Tibial artery (tissue), 4 donors: ENCODE results near the gene POLE3.
"Not testable (repeated sequence)": the region's sequence is repeated elsewhere in the genome, so short reads cannot be mapped to it uniquely, and the experiment has no call there.

Source experiments
- DNase-seq, 2 donors: peaks; one replicate each; pipeline ENCODE4 v3.0.0-alpha.2; 2019
- H3K27ac ChIP-seq, 2 donors: fragments of 200-600 bp; sonication (generic) in 1 of 2; 1 replicate in 1 of 2; 2 replicates in 1 of 2; pipeline ENCODE4 v1.5.1; 2018 to 2019; ENCODE audit warnings: mild to moderate bottlenecking in 1 of 2
- H3K27me3 ChIP-seq, 2 donors: fragments of 200-600 bp; sonication (generic) in 1 of 2; one replicate each; pipeline versions ENCODE4 v1.5.1 to v1.6.0; 2016 to 2019
- H3K36me3 ChIP-seq, 3 donors: fragments of 200-600 bp; sonication (generic) in 2 of 3; one replicate each; pipeline ENCODE4 v1.5.1; 2016 to 2019; ENCODE audit warnings: mild to moderate bottlenecking in 2 of 3
- H3K4me1 ChIP-seq, 4 donors: fragments of 200-600 bp; sonication (generic) in 2 of 4; 1 replicate in 3 of 4; 2 replicates in 1 of 4; pipeline ENCODE4 v1.5.1; 2016 to 2019
- H3K4me3 ChIP-seq, 2 donors: fragments of 200-600 bp; sonication (generic) in 1 of 2; 1 replicate in 1 of 2; 2 replicates in 1 of 2; pipeline ENCODE4 v1.5.1; 2018 to 2019; ENCODE audit warnings: mild to moderate bottlenecking in 2 of 2
- H3K9me3 ChIP-seq, 3 donors: fragments of 200-600 bp; sonication (generic) in 1 of 3; one replicate each; pipeline ENCODE4 v1.5.1; 2016 to 2019
- CTCF ChIP-seq, 2 experiments: fragments of 200-600 bp in 1 of 2; fragments of 450-650 bp in 1 of 2; IDR thresholded peaks; one replicate each; pipeline ENCODE4 v1.5.1; 2017 to 2019; ENCODE audit warnings: antibody characterized with exemption in 2 of 2, mild to moderate bottlenecking in 1 of 2, moderate library complexity in 1 of 2
- intact Hi-C: fragments of 100-400 bp; cut with DNase I; formaldehyde crosslinking; loops from one replicate; pipeline ENCODE4 v1.15.0; 2023; ENCODE audit warnings: low total_unique reads

The POLE3 gene

GRCh38 chr9:113388833-113389232, 21.6 kb downstream of the POLE3 start:
- Histone ChIP-seq H3K27me3 (no peaks in the 10 kb centered on the region), H3K4me3 (no peak overlapping the region), H3K36me3 (peaks cover 41 to 74% (median 61%) of the 10 kb centered on the region in 3 donors), H3K27ac (no peak overlapping the region), H3K4me1 (no peaks in the 10 kb centered on the region), H3K9me3 (no peaks in the 10 kb centered on the region)
- no peak for TF ChIP-seq CTCF (IDR thresholded peaks at IDR 0.05)
- intact Hi-C loops, result no loop called here
- DNase-seq, result no peak

- H3K9me3 ChIP-seq, result no peaks in the 10 kb centered on the region
- no peak overlapping the region for H3K27ac ChIP-seq
- TF ChIP-seq CTCF (IDR thresholded peaks at IDR 0.05), result no peak
- no peak for DNase-seq
- H3K4me3 ChIP-seq, result no peak overlapping the region
- H3K36me3 ChIP-seq, result peaks cover 41 to 65% (median 61%) of the 10 kb centered on the region in 3 donors
- intact Hi-C loops, result no loop called here
- no peaks in the 10 kb centered on the region for H3K4me1 ChIP-seq
- H3K27me3 ChIP-seq, result no peaks in the 10 kb centered on the region
These were observed 22.8 kb downstream of the POLE3 start for GRCh38 chr9:113387560-113388230.

- Histone ChIP-seq H3K9me3 (no peaks in the 10 kb centered on the region), H3K27ac (no peak overlapping the region)
These were observed 23.7 kb downstream of the POLE3 start for GRCh38 chr9:113386571-113387393.

GRCh38 chr9:113381909-113382411, 28.5 kb downstream of the POLE3 start:
- intact Hi-C loops, result no loop called here
- Histone ChIP-seq H3K27ac (no peak overlapping the region), H3K4me3 (no peak overlapping the region), H3K4me1 (peaks cover 0 to 7% (median 0%) of the 10 kb centered on the region in 4 donors), H3K27me3 (no peaks in the 10 kb centered on the region), H3K36me3 (peaks cover 4 to 7% (median 5%) of the 10 kb centered on the region in 3 donors), H3K9me3 (no peaks in the 10 kb centered on the region)
- DNase-seq, result no peak
- TF ChIP-seq CTCF (IDR thresholded peaks at IDR 0.05), result no peak

More at GRCh38 chr9:113386571-113387393, 23.7 kb downstream of the POLE3 start:
- intact Hi-C loops, result no loop called here
- no peaks in the 10 kb centered on the region for H3K27me3 ChIP-seq
- TF ChIP-seq CTCF (IDR thresholded peaks at IDR 0.05), result no peak
- H3K4me1 ChIP-seq, result no peaks in the 10 kb centered on the region
- no peak overlapping the region for H3K4me3 ChIP-seq
- H3K36me3 ChIP-seq, result peaks cover 33 to 55% (median 52%) of the 10 kb centered on the region in 3 donors
- DNase-seq, result no peak

- not testable (repeated sequence) for H3K27ac ChIP-seq
These were observed 29.0 kb downstream of the POLE3 start for GRCh38 chr9:113381441-113381840.

GRCh38 chr9:113380869-113381378, 29.6 kb downstream of the POLE3 start:
- H3K36me3 ChIP-seq, result no peaks in the 10 kb centered on the region
- no peak overlapping the region for H3K4me3 ChIP-seq
- H3K9me3 ChIP-seq, result no peaks in the 10 kb centered on the region
- no peak overlapping the region for H3K27ac ChIP-seq
- TF ChIP-seq CTCF (IDR thresholded peaks at IDR 0.05), result no peak
- peaks cover 0 to 12% (median 3%) of the 10 kb centered on the region in 4 donors for H3K4me1 ChIP-seq
- intact Hi-C loops, result no loop called here
- no peak for DNase-seq
- H3K27me3 ChIP-seq, result no peaks in the 10 kb centered on the region

More at GRCh38 chr9:113381441-113381840, 29.0 kb downstream of the POLE3 start:
- H3K4me1 ChIP-seq, H3K27me3 ChIP-seq, H3K9me3 ChIP-seq, H3K36me3 ChIP-seq, H3K4me3 ChIP-seq, intact Hi-C loops, DNase-seq: not testable (repeated sequence)

- peaks cover 0 to 20% (median 11%) of the 10 kb centered on the region in 4 donors for H3K4me1 ChIP-seq
- H3K27me3 ChIP-seq, H3K4me3 ChIP-seq, H3K27ac ChIP-seq, H3K9me3 ChIP-seq, H3K36me3 ChIP-seq, DNase-seq: not testable (repeated sequence)
- intact Hi-C loops, result loop anchor here (10.0 kb wide), 1 partner anchor 65 kb away; no protein-coding TSS in a partner anchor
These were observed 30.7 kb downstream of the POLE3 start for GRCh38 chr9:113379829-113380210.

- not testable (repeated sequence) for DNase-seq, H3K27ac ChIP-seq, H3K4me3 ChIP-seq, H3K9me3 ChIP-seq, H3K36me3 ChIP-seq, H3K27me3 ChIP-seq
- H3K4me1 ChIP-seq, result peaks cover 0 to 20% (median 11%) of the 10 kb centered on the region in 4 donors
- intact Hi-C loops, result loop anchor here (10.0 kb wide), 1 partner anchor 64 kb away; no protein-coding TSS in a partner anchor
These were observed 31.2 kb downstream of the POLE3 start for GRCh38 chr9:113379094-113379828.
